NT2/D1 (cell line): ENCODE data around the gene PSMD1.

Experiments
- SUZ12 ChIP-seq: IDR thresholded peaks from 2 replicates; pipeline ENCODE4 v1.6.1; 2011; ENCODE audit not compliant: insufficient read length, insufficient read depth; ENCODE audit errors: extremely low read depth
- YY1 ChIP-seq: IDR thresholded peaks from 2 replicates; pipeline ENCODE4 v1.6.1; 2011; ENCODE audit not compliant: insufficient read length, insufficient read depth

DNA sequence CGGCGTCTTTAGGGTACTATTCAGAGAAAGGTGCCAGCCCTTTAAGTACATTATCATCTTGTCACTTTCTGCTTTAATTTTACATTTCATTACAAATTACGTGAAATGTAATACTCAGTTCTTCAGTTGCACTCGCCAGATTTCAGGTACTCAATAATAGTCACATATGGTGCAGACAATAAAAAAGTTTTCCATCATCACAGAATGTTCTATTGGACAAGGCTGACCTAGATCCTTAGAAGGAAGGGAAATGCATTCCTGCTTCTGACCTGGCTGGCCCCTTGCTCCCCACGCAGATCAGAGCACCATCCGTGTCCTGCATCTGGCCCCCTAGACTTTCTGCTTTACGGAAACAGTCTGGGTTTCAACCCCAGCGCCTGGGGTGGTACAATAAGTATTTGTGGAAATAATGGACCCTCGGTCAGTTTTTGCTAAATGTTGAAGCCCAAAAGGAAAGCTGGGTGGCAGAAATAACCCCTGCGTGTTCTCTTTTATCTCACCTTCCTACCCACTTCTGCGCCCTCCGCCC lies 20.0 kb upstream of the PSMD1 start:
- TF ChIP-seq SUZ12 (no peak), YY1 (no peak)
